DOHH2 (cell line): ENCODE data around the gene RRP15.

Experiments used
- EZH2phosphoT487 ChIP-seq: fragments of 200-600 bp; sonication (generic); IDR thresholded peaks from 2 replicates; pipeline ENCODE4 v1.6.1; 2017; ENCODE audit warnings: borderline replicate concordance, mild to moderate bottlenecking, antibody characterized with exemption, low read length, moderate library complexity, mixed read lengths
- TF ChIP-seq, protein P1 (sequence below): fragments of 200-600 bp; sonication (generic); IDR thresholded peaks from one replicate; pipeline ENCODE4 v1.5.1; 2014; ENCODE audit warnings: antibody characterized with exemption, mild to moderate bottlenecking, low read depth, low read length; ENCODE audit not compliant: poor library complexity, severe bottlenecking

DNA sequence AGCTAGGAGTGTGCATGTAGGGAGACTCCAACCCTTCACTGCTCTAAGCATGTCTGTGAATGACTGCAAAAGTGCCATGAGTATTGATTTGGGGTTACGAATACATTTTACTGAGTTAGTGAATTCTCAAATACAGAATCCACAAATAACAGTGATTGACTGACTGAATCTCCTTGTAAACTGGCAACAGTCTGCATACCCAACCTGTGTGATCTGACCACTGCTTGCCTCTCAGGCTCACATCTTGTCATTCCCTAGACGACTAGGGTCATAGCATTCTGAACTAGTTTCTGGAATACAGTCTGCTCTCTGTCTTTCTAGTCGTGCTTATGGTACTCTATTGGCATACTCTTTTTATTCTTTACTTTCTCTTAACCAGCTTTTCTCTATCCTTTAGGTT lies 7.4 kb downstream of the RRP15 start:
- TF ChIP-seq, protein P1, sequence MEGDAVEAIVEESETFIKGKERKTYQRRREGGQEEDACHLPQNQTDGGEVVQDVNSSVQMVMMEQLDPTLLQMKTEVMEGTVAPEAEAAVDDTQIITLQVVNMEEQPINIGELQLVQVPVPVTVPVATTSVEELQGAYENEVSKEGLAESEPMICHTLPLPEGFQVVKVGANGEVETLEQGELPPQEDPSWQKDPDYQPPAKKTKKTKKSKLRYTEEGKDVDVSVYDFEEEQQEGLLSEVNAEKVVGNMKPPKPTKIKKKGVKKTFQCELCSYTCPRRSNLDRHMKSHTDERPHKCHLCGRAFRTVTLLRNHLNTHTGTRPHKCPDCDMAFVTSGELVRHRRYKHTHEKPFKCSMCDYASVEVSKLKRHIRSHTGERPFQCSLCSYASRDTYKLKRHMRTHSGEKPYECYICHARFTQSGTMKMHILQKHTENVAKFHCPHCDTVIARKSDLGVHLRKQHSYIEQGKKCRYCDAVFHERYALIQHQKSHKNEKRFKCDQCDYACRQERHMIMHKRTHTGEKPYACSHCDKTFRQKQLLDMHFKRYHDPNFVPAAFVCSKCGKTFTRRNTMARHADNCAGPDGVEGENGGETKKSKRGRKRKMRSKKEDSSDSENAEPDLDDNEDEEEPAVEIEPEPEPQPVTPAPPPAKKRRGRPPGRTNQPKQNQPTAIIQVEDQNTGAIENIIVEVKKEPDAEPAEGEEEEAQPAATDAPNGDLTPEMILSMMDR = no peak
- TF ChIP-seq EZH2phosphoT487 = no peak
